ENCODE measurements around the gene SRSF5.

SRSF5 gene

DNA sequence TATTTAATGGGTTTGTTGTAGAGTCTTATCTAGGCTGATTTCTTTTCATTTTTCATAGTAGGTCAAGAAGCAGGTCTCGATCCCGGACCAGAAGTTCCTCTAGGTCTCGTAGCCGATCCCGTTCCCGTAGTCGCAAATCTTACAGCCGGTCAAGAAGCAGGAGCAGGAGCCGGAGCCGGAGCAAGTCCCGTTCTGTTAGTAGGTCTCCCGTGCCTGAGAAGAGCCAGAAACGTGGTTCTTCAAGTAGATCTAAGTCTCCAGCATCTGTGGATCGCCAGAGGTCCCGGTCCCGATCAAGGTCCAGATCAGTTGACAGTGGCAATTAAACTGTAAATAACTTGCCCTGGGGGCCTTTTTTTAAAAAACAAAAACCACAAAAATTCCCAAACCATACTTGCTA lies 4.2 kb downstream of the SRSF5 start:
- DNase-seq = no peak

DNA sequence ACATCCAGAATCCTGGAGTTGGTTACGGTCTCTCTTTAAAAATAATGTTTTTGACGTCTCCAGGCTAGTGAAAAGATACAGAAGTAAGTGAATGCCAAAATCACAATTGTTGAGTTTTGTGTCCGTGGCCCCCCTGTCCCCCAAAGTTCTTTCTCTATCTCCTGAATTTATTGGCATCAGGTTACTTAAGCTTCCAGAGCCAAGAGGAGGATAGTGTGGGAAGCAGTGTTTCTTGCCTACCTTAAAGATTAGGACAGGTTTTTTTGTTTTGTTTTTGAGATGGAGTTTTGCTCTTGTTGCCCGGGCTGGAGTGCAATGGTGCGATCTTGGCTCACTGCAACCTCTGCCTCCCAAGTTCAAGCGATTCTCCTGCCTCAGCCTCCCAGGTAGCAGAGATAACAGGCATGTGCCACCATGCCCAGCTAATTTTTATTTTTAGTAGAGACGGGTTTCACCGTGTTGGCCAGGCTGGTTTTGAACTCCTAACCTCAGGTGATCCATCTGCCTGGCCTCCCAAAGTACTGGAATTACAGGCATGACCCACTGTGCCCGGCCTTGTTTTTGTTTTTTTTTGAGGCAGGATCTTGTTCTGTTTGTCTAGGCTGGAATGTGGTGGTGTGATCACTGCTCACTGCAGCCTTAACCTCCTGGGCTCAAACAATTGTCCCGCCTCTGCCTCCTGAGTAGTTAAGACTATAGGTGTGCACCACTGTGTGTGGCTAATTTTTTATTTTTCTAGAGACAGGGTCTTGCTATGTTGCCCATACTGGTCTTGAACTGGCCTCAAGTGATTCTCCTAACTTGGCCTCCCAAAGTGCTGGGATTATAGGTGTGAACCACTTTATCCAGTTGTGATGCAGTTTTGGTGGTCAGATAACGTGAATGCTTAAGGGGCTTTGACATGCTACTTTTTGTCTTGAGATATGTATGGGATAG lies 5.4 kb downstream of the SRSF5 start:
- no peak for DNase-seq

DNA sequence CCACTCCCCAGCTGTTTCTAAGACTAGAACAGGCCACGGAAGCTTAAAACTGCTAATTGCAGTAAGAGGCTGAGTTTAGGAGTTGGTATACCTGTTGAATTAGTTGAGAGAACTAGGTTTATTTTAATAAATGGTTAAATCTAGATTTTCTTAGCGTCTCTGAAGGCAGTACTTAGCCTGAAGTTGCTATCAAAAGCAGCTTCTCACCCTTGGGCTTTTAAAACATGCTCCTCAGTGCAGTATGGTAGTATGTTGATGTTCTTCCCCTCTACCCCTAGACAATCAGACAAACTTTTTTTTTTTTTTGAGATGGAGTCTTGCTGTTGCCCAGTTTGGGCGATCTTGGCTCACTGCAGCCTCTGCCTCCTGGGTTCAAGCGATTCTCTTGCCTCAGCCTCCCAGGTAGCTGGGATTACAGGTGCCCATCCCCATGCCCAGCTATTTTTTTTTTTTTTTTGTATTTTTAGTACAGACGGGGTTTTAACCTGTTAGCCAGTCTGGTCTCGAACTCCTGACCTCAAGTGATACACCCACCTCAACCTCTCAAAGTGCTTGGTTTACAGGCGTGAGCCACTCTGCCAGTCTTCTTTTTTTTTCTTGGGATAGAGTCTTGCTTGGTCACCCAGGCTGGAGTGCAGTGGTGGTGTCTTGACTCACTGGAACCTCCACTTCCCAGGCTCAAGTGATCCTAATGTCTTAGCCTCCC lies 6.8 kb downstream of the SRSF5 start:
- no peak for DNase-seq

DNA sequence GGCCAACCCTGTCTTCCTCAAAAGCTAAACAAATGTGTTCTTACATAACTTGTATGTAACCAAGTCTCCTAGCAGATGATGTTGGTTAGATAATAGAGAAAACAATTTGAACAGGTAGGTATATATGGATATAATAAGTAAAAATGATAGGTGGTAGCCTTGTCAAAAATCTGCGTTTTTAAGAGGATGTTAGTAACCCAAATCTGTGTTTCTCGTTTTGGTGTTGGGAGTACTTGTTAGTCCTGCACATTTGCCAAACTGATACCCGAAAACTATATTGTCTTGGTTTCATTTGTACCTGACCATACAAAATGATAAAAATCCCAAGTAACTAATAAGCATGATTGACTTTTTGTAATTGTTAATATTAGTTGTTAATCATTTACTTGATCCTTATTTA lies 8.1 kb downstream of the SRSF5 start:
- no peak for DNase-seq

DNA sequence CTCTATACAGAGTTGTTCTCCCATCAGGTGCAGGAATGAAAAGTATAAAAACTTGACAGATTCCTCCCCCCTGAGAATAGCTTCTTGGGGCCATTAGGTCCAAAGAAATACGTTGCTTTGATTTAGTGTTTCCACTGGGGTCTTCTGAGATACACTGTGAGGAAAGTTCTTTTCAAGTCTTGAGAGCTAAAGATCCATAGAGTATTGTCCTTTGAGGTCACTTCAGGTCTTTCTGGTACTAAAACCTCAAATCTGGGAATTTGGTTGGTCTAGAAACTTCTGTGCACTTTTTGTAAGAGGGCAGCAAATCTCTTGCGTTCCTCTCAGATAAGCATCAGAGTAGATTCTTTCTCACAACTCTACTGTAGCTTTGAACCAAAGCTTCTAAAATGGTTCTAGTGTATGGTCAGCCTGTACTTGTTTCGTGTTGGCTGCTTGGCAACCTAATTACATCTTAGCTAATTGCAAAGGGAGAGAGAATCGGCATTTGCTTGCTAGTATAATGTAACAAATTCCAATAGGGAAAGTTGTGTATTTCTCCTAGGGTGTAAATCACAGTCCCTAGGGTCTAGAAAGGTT lies 10.0 kb downstream of the SRSF5 start:
- no peak for DNase-seq

DNA sequence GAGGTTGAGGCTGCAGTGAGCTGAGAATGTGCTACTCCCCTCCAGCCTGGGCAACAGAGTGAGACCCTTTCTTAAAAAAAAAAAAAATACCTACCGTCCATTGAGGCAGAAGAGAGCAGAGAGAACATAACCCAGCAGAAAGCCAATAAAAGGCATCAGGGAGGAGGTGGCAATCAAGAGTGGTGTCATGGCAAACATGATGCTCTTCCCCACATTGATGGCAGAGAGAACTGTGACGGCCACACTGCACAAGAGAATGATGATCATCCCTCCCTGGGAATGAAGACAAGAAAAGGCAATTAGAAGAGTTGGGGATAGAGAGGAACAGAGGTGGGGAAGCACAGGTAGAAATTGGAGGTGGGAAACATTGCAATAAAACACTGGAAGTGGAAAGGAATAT lies 12.1 kb downstream of the SRSF5 start:
- DNase-seq = no peak

DNA sequence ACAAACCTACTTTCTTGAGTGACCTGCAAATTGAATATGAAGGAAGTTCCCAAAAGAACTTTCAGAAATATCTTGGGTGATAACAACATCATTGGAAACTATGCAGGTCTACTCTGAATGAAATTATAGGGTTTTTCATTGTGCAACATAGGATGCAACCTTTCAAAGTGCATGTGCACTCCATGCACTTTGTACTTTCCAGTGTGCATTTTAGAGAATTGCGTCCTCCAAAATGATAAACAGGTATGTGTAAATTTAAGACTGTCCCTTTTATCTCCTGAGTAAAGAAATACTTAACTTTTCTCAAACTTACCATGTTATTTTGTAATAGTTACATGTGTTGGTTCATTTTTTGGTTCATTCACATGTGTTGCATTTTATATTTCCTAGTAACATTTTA lies 13.2 kb downstream of the SRSF5 start:
- DNase-seq = no peak

DNA sequence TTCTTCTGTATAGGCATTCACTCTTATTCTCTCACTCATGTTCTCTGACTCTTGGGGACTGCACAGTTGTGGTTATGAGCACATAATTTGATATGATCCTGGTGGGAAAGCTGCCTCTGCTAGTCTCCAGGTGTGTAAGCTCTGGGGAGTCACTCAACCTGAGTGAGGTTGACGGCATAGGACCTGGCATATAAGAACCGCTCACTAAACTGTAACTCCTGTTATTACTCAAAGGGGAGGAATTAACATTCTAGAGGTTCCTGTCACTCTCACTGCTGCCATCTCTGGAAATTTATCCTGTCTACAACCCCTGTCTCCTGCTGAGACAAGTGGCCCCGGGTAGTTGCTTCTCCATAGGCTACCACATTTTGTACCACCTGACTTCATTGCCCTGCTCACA lies 14.0 kb downstream of the SRSF5 start:
- DNase-seq = no peak

DNA sequence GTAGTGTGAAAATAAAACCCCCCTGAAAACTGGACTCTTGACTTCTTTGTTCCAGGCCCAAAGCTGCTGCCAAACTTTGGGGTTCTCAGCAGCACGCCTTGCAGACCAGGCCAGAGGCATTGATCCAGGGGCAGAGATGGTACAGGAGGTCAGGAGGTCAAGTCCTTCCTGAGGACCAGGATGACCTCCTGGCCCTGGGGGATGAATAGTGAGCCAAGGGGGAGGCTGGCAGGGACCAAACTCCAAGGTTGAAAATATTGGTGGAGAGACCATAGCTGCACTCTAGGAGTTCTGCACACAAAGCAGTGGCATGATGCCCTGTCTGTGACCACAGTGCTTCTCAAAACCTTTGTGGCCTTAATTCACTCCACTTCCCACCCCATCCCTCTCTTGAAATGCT lies 18.0 kb downstream of the SRSF5 start:
- no peak for DNase-seq

DNA sequence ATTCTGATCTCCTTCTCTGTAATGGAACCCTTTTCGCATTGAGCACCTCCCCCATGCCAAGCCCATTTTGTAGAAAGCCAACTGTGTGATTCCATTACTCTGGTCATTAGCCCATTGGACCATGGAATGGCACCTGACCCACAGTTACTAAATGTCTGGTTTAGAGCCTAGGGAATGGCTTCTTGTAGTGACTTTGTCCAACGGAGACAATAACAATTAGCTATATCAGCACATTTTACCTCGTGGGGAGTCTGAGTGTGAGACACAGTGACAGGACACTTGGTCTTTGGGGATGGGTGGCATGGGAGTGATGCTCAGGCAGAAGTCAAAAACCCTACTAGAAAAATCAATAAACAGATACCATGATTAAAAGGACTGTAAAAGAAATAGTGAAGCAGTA lies 19.7 kb downstream of the SRSF5 start:
- no peak for DNase-seq

DNA sequence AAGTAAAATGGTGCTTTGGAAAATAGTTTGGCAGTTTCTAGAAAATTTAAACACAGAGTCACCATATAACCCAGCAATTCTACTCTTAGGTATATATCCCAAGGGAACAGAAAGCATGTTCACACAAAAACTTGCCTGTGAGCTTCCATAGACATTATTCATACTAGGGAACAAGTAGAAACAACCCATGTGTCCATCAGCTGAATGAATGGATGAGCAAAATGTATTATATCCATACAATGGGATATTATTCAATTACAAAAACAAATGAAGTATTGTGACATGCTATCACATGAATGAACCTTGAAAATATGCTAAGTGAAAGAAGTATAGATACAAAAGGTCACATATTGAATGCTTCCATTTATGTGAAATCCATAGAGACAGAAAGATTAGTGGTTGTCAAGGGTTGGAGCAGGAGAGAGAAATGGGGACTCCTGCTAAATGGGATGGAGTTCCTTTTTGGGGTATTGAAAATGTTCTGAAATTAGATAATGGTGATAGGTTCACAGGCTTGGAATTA lies 22.2 kb downstream of the SRSF5 start:
- DNase-seq = no peak

DNA sequence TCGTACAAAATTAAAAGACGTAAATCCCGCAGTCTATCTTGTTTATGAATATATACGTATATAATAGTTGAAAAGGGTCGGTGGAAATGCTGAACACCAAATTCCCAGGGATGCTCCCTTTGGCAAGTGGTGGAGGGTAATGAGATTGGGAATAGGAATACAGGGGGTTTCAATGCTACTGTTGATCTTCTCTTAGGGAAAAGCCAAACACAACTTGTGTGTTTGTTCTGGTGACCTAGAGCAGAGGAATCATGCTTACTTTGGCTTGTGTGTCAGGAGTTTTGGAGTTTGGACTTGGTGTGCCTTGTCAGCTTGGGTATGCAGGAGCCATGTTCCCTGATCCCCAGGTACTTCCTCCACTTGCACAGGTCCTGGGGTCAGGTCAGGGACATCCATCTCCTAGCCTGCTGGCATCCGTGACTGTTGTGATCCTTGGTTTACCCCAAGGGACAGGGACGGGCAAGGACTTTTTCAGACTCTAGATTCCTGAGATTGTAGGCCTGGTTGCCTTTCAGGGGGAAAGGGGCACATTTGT lies 26.0 kb downstream of the SRSF5 start:
- no peak for DNase-seq

DNA sequence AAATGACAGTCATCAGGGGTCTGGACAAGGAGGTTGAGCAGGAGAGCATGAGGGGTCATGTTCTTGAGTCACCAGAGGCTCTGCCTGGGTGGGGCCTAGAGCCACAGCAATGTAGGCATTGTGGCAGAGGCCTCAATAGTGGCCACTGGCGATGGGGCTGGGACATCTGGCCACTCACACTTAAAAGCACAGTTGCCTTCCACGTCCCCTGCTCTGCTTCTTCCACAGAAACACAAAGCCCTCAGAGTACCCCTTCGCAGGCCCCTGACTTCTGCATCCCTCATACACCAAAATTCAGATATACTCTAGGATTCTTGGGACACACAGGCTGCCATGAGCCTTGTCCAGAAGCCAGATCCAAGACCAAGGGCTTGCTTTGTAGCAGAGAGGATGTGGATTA lies 27.8 kb downstream of the SRSF5 start:
- DNase-seq = no peak

DNA sequence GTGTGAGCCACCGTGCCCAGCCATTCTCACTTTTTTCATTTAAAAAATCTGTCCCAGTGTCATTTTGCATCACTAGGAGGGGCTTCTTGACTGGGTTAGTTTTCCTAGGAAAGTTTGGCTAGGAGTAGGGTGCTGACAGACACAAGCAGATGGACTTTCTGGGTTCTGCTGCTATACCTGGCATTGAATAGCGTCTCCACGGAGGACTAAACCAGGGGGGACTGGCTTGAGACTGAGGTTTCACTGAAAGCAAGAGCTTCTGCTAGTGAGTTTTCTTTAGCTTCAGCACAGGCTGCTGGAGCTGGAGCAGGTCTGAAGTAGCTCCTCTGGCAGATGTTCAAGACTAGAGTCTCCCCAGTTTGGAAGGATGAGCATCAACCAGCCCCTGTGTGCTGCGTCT lies 28.7 kb downstream of the SRSF5 start:
- no peak for DNase-seq

DNA sequence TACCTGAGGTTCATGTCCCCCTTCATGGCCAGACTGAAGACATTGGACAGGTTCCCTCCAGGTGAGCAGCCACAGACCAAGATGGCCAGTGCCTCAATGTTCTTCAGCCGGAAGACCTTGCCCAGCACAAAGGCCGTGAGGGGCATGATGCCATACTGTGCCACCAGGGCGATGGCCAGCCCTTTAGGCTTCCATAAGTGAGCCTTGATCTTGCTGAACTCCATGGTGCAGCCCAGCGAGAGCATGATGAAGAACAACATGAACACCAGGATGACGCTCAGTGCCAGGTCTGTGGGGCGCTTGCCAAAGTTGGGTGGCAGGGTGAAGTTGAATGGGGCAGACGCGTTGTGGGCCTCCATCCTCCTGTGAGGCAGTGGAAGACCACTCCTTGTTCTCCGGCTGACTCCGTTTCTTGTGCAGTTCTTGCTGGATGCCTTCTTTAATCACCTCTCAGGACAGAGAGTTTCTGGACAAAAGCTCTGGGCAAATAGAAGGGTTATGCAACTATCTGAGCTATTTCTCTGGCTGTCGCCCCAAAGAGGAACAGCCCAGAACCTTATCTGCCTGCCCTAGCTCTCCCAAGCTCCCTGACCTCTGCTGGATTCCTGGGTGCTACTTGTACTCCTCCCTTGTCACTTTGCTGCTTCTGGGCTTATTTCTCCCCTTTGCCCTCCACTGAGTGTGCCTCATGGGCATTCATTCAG lies 30.0 kb downstream of the SRSF5 start, which contains the start of gene SLC10A1:
Gene SLC10A1 (minus strand): TSS at position 445 of the 704 bp plus-strand sequence. CDS start 86 bp downstream, at position 359.
- DNase-seq = no peak

DNA sequence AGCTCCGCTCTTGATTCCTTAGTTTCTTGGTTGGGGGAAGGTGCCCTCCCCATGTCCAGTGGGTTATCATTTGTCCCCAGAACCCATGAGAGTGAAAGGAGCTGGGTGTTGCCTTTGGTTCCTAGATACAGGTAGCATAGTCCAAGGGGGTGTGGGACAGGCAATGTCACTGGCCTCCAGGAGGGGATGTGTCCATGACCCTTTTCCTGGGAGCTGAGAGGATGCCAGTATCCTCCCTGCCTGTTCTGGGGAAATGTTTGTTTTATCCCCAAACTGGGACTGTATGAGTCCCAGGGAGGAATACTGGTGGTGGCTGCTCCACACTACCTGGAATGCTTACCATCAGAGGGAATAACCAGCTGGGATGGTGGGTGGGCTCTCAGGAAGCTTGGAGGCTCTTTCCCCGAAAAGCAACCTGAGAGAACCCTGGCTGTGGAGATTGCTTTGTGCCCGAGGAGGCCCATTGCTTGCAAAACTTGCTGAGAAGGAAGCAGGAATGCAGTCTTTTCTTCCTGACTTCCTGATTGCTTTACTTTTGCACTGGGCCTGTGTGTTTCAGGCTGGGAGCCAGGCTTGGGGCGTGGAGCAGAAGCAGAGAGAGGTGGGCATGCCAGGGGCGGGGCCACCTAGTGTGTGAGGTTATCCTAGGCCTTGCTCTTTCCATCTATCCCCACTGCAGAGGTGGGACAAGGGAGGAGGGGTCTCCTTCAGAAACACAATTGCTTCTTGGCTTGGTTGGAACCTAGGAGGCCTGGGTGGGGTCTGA lies 30.8 kb downstream of the SRSF5 start:
- DNase-seq = no peak

DNA sequence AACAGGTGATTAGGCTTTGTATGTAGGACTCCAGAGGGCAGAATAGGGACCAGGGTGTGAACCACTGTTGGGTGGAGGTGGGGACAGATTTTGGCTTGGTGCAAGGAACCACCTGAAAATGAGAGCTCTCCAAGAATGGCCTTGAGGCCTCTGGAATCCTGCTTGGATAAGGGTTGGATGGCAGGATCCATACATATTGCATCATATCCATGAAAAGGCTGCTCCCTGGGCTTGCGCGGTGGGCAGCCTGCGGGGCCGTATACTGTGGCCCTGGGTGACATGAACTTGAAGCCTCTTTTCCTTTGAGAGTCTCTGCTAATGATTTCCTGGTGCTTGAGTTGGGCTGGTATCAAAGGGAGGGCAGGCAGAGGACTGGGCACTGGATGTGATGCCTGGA lies 31.4 kb downstream of the SRSF5 start:
- DNase-seq = no peak

DNA sequence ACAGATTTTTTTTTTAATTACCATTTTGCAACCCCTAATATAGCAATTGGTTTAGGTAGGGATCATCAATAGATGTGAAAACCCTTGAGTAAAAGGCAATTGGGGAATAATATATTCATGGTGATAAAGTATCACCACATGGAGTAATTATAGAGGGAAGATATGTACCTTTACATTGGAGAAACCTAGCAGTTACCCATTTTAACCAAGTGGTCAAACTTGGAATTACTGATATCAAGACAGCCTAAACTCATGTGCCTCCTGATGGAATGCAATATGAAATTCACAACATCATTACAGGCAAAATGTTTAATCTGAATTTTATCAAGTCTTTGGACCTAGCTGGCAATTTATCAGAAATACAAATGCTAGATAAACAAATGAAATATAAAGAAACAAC lies 36.8 kb downstream of the SRSF5 start:
- no peak for DNase-seq

DNA sequence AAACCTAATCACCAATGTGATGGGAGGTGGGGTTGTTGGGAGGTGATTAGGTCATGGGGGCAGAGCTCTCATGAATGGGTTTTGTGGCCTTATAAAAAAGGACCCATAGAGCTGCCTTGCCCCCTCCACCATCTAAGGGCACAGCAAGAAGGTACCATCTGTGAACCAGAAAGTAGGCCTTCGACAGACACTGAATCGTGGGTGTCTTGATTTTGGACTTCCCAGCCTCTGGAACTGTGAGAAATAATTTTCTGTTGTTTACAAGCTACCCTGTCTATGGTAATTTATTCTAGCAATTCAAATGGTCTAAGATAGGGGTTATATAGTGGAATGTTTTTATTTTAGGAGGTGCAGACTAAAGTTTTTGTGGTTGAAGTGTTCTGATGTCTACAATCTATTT lies 38.0 kb downstream of the SRSF5 start:
- DNase-seq = no peak

DNA sequence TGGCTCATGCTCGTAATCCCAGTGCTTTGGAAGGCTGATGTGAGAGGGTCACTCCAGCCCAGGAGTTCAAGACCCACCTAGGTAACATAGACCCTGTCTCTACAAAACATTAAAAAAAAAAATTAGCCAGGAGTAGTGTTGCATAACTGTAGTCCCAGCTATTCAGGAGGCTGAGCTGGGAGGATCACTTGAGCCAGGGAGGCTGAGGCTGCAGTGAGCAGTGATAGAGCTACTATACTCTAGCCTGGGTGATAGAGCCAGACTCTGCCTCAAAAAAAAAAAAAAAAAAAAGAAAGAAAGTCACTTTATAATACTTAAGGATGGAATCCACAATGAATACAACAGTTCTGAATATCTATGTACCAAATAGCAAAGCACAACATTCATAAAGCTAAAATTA lies 40.2 kb downstream of the SRSF5 start:
- DNase-seq = no peak

DNA sequence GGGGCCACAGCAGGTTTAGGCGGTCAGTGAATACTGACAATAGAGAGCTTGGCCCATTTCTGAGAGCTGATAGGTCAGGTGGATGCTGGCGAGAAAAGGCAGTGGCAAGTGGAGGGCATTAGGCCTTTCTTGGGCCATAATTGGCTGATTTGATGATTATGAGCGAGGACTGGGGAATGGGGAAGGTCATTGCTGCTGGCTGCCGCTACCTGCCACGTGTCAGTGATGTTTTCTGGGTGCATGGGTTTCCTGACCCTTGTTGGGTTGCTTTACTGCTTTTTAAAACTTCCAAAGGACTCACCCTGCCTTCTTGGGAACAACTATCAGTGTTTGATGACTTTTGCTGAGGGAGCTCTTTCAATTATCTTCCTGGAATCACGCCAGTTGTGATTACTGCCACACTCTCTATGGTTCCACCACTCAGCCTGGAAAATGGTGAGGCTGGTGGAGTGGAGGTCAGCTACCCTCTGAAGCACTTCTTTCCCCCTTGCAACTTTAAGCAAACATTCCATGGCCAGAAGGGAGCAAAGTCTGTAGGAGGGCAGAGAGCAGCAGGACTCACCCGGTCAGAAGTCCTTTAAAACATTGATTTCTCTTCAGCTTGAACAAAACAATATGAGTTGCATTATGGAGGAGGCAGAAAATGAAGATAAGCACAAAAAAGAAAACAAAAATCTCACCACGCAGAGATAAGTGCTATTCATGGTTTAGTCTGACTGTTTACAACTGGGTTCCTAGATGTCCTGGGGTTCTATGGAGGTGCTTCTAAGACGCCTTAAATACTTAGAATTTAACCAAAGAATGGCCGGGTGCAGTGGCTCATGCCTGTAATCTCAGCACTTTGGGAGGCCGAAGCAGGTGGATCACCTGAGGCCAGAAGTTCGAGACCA lies 42.2 kb downstream of the SRSF5 start:
- no peak for DNase-seq
